Fibroblast of villous mesenchyme (primary cell): ENCODE data around the gene TEAD2. TPM values are rescaled to one million over a fixed set of nuclear protein-coding genes. Genes with fewer than 3 reads are reported as not detected.
A peak's percentile ranks its signal among the peaks of the same experiment; 100 is the strongest.

Experiments used
- DNase-seq: peaks from one replicate; pipeline ENCODE4 v3.0.0-alpha.2; 2010; ENCODE audit warnings: low read depth
- H3K4me3 ChIP-seq: 2 replicates; pipeline ENCODE4 v1.5.1; 2011; ENCODE audit warnings: low read depth, mild to moderate bottlenecking, low read length
- CTCF ChIP-seq: IDR thresholded peaks from 2 replicates; pipeline ENCODE4 v1.5.1; 2012; ENCODE audit warnings: low read depth, mild to moderate bottlenecking, low read length; ENCODE audit not compliant: insufficient read depth
- total RNA-seq: library from RNA; depleted of rRNA; stranded (reverse); fragments of >200 nt; gene quantifications from 2 replicates; pipeline ENCODE4 v1.2.3, GENCODE V29; 2012

Gene TEAD2
- total RNA-seq, 1 donor: 37.6 TPM

- peak; percentile 85 for DNase-seq
- no peak overlapping the region for H3K4me3 ChIP-seq
- TF ChIP-seq CTCF: peak; percentile 40
Measured at GRCh38 chr19:49347835-49348234, 14.4 kb downstream of the TEAD2 start.

GRCh38 chr19:49347191-49347590 lies 15.0 kb downstream of the TEAD2 start:
- no peak overlapping the region for H3K4me3 ChIP-seq
- DNase-seq: no peak
- TF ChIP-seq CTCF: no peak

- no peak overlapping the region for H3K4me3 ChIP-seq
- DNase-seq: no peak
- TF ChIP-seq CTCF: no peak
Measured at GRCh38 chr19:49344505-49345423, 17.5 kb downstream of the TEAD2 start.

- no peak for TF ChIP-seq CTCF
- no peak for DNase-seq
- no peak overlapping the region for H3K4me3 ChIP-seq
Measured at GRCh38 chr19:49343123-49343522, 19.1 kb downstream of the TEAD2 start.

GRCh38 chr19:49342291-49342721 lies 19.9 kb downstream of the TEAD2 start:
- no peak for DNase-seq
- TF ChIP-seq CTCF: no peak
- no peak overlapping the region for H3K4me3 ChIP-seq

- TF ChIP-seq CTCF: no peak
- H3K4me3 ChIP-seq: no peak overlapping the region
- no peak for DNase-seq
Measured at GRCh38 chr19:49340865-49341718, 21.1 kb downstream of the TEAD2 start.
